CD4-positive, alpha-beta memory T cell (primary cell): ENCODE measurements around the gene OTUD7B. TPM values are rescaled to one million over a fixed set of nuclear protein-coding genes. Genes with fewer than 3 reads are reported as not detected.
A peak's percentile ranks its signal among the peaks of the same experiment; 100 is the strongest.
"Not testable (repeated sequence)": the region's sequence is repeated elsewhere in the genome, so short reads cannot be mapped to it uniquely, and the experiment has no call there.

Source experiments
- CTCF ChIA-PET: fragments of 350-600 bp; sonication (Branson Sonifier 250); formaldehyde crosslinking; loops from one replicate; lab custom pipeline; 2021; ENCODE audit warnings: inconsistent platforms; ENCODE audit not compliant: partially characterized antibody; lab: Charles Lee
- POLR2A ChIA-PET: fragments of 350-600 bp; sonication (Branson Sonifier 250); formaldehyde crosslinking; loops from one replicate; lab custom pipeline; 2021; ENCODE audit not compliant: partially characterized antibody; lab: Charles Lee
- DNase-seq, 5 donors: peaks; one replicate each; pipeline versions ENCODE4 v3.0.0 to v3.0.0-alpha.2; 2020 to 2022; ENCODE audit warnings: mixed read lengths in 1 of 5
- H3K27ac ChIP-seq: one replicate; pipeline ENCODE4 v1.7.0; 2013; ENCODE audit warnings: low read depth, low read length
- H3K27me3 ChIP-seq: 2 replicates; pipeline ENCODE4 v1.7.0; 2013; ENCODE audit warnings: mild to moderate bottlenecking, low read length, moderate library complexity; ENCODE audit not compliant: insufficient read depth
- H3K36me3 ChIP-seq: 2 replicates; pipeline ENCODE4 v1.7.0; 2013; ENCODE audit warnings: mild to moderate bottlenecking, low read length, moderate library complexity; ENCODE audit not compliant: insufficient read depth
- H3K4me1 ChIP-seq: 2 replicates; pipeline ENCODE4 v1.7.0; 2013; ENCODE audit warnings: mild to moderate bottlenecking, low read length, moderate library complexity; ENCODE audit not compliant: insufficient read depth
- H3K4me3 ChIP-seq, 2 donors: one replicate each; pipeline ENCODE4 v1.7.0; 2013; ENCODE audit warnings: low read length in 2 of 2, mild to moderate bottlenecking in 1 of 2
- H3K9me3 ChIP-seq, 2 donors: one replicate each; pipeline ENCODE4 v1.7.0; 2013; ENCODE audit warnings: low read length in 2 of 2, control low read depth in 1 of 2; ENCODE audit not compliant: control insufficient read depth in 1 of 2
- H3K27ac Mint-ChIP-seq, 7 donors: one replicate each; pipeline ENCODE4 v1.8.0; 2020 to 2021; ENCODE audit warnings: mixed read lengths in 7 of 7, mild to moderate bottlenecking in 6 of 7, inconsistent platforms in 3 of 7, moderate library complexity in 3 of 7
- H3K27me3 Mint-ChIP-seq, 2 donors: one replicate each; pipeline ENCODE4 v1.8.0; 2020 to 2021; ENCODE audit warnings: mixed read lengths in 2 of 2
- H3K36me3 Mint-ChIP-seq, 2 donors: one replicate each; pipeline ENCODE4 v1.8.0; 2020 to 2021; ENCODE audit warnings: mixed read lengths in 2 of 2, inconsistent platforms in 1 of 2, mild to moderate bottlenecking in 1 of 2
- H3K4me1 Mint-ChIP-seq, 4 donors: one replicate each; pipeline ENCODE4 v1.8.0; 2020 to 2021; ENCODE audit warnings: mixed read lengths in 4 of 4, mild to moderate bottlenecking in 1 of 4
- H3K4me3 Mint-ChIP-seq, 8 donors: one replicate each; pipeline ENCODE4 v1.8.0; 2020 to 2021; ENCODE audit warnings: mixed read lengths in 8 of 8, mild to moderate bottlenecking in 7 of 8, moderate library complexity in 6 of 8, inconsistent platforms in 3 of 8
- H3K9me3 Mint-ChIP-seq, 8 donors: one replicate each; pipeline ENCODE4 v1.8.0; 2020 to 2021; ENCODE audit warnings: mixed read lengths in 8 of 8, mild to moderate bottlenecking in 5 of 8, inconsistent platforms in 3 of 8, moderate library complexity in 1 of 8
- intact Hi-C: fragments of 100-400 bp; cut with micrococcal nuclease; formaldehyde crosslinking; loops from one replicate; pipeline ENCODE4 v1.15.1; 2023
- polyA plus RNA-seq, 2 donors: library from polyadenylated mRNA; unstranded; fragments of 300-500 nt; fragmentation: Illumina TruSeq; gene quantifications; one replicate each; pipeline ENCODE4 v1.2.3, GENCODE V29; 2021
- total RNA-seq, 2 experiments: library from RNA; stranded (reverse); gene quantifications; one replicate each; pipeline ENCODE4 v1.2.3, GENCODE V29; 2021

Gene OTUD7B
- total RNA-seq (10 to 100 TPM; 15.3 to 17.6 TPM), polyA plus RNA-seq (1 to 10 TPM in 1 of 2 donors, under 1 TPM in 1; 0.27 to 2.8 TPM)

DNA sequence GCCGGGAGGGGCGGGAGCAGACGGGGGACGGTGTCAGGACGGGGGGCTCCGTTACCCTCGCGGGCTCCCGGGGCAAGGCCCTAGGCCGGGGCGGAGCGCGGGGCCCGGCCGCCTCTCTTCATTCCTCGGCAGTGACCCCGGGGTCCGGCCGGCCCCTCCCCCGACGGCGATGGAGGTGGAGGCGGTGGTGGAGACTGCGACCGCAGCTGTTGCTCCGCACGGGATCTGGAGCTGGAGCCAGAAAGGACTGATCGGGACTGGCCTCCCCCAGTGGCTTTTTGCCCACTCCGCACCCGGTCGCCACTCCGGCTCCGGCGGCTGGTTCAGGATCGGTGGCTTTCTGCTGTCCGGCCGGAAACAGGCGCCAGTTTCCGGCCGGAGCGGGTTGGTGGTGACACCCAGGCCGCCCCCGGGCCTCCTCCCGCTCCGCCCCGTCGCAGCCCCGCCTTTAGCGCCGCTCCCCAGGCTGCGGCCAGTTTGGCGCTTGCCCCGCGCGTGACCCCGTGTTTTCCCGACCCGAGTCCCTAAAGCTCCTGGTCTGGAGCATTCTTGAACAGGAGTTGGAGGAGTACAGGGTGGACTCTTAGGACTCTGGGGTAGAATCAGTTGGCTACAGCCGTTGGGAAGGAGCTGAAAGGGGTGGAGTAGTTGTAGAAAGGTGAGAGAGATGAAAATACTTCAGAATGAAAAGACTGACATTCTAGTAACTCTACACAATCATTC, at the start of gene OTUD7B:
Gene OTUD7B, minus strand, starts transcription at position 334 of the 723 bp plus-strand sequence. CDS start 33,216 bp downstream, outside the sequence.
- Histone ChIP-seq H3K4me1 (peaks cover 20% of the 10 kb centered on the region), H3K27me3 (no peaks in the 10 kb centered on the region), H3K27ac (peak within 1 kb of the TSS; percentile 63), H3K9me3 (no peaks in the 10 kb centered on the region), H3K4me3 (peak within 1 kb of the TSS; percentile 64 to 87), H3K36me3 (no peaks in the 10 kb centered on the region)
- Mint-ChIP-seq H3K27ac (peak within 1 kb of the TSS; percentile 62 to 94 (median 91)), H3K9me3 (no peaks in the 10 kb centered on the region), H3K27me3 (no peaks in the 10 kb centered on the region), H3K4me1 (peaks cover 22 to 36% (median 26%) of the 10 kb centered on the region in 4 donors), H3K36me3 (peaks cover 0 to 10% of the 10 kb centered on the region in 2 donors), H3K4me3 (peak within 1 kb of the TSS; percentile 89 to 99 (median 96))
- ChIA-PET POLR2A (interaction anchor here (0.8 to 6.9 kb wide), 11 partner anchors 13 to 477 kb away, joined by 3 to 75 read pairs (median 3); partner anchors contain the start of genes PLEKHO1, SF3B4, TARS2 and VPS45), CTCF (interaction anchor here (0.9 to 2.1 kb wide), 10 partner anchors 9 to 246 kb away, joined by 3 to 8 read pairs (median 4); partner anchors contain the start of gene VPS45)
- intact Hi-C loops = loop anchor here (1.0 to 5.0 kb wide), 2 partner anchors 43 to 57 kb away; partner anchors contain the start of gene VPS45
- DNase-seq = peak; percentile 46 to 64 (median 49)

DNA sequence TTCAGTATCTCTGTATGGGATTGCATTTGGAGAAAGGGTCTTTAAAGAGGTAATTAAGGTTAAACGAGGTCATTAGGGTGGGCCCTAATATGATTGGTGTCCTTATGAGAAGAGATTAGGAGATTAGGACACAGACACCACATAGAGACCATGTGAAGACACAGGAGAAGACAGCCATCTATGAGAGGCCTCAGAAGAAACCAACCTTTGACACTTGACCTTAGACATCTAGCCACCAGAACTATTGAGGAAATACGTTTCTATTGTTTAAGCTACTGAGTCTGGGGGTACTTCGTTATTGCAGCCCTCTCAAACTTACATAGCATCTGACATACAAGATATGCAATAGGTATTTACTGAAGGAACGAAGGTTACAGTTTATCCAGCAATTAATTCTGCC, 49.7 kb upstream of the OTUD7B start:
- Histone ChIP-seq H3K27ac (no peak overlapping the region), H3K36me3 (no peaks in the 10 kb centered on the region), H3K27me3 (no peaks in the 10 kb centered on the region), H3K4me3 (no peak overlapping the region), H3K4me1 (no peaks in the 10 kb centered on the region), H3K9me3 (no peaks in the 10 kb centered on the region)
- peaks cover 0 to 3% (median 0%) of the 10 kb centered on the region in 8 donors for H3K9me3 Mint-ChIP-seq
- DNase-seq = no peak
- no peaks in the 10 kb centered on the region for H3K36me3 Mint-ChIP-seq
- H3K27ac Mint-ChIP-seq = no peak overlapping the region
- no peaks in the 10 kb centered on the region for H3K27me3 Mint-ChIP-seq
- H3K4me3 Mint-ChIP-seq = no peak overlapping the region
- ChIA-PET POLR2A (no interaction called here), CTCF (interaction anchor here (1.4 kb wide), 1 partner anchor 50 kb away, joined by 3 read pairs; no protein-coding TSS in a partner anchor)
- H3K4me1 Mint-ChIP-seq = no peaks in the 10 kb centered on the region
- intact Hi-C loops = no loop called here

DNA sequence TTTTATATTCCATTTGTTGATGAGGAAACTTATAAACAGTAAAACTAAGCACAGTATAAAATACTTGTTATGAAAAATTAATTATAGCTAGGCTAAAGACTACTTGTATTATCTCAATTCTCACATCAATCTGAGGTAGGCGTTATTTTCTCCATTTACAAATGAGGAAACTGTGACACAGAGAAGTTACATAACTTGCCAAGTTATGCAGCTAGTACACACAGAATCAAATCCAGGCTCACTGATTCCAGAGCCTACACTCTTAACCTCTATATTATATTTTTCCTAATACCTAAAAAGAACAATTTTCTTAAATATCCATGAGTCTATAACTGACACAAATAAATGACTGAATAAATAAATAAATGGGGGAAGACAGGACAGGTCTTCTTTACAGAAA, 45.9 kb upstream of the OTUD7B start:
- intact Hi-C loops = no loop called here
- H3K9me3 ChIP-seq = no peaks in the 10 kb centered on the region
- DNase-seq = no peak
- H3K27me3 ChIP-seq = no peaks in the 10 kb centered on the region
- no peak overlapping the region for H3K27ac Mint-ChIP-seq
- H3K9me3 Mint-ChIP-seq = peaks cover 0 to 3% (median 0%) of the 10 kb centered on the region in 8 donors
- ChIA-PET POLR2A (interaction anchor here (1.1 kb wide), 1 partner anchor 11 kb away, joined by 4 read pairs; the partner anchor contains the start of gene VPS45), CTCF (interaction anchor here (0.6 kb wide), 1 partner anchor 685 kb away, joined by 3 read pairs; no protein-coding TSS in a partner anchor)
- H3K4me1 Mint-ChIP-seq = no peaks in the 10 kb centered on the region
- no peaks in the 10 kb centered on the region for H3K36me3 ChIP-seq
- no peaks in the 10 kb centered on the region for H3K36me3 Mint-ChIP-seq
- H3K27me3 Mint-ChIP-seq = no peaks in the 10 kb centered on the region
- H3K4me1 ChIP-seq = no peaks in the 10 kb centered on the region
- H3K4me3 ChIP-seq = no peak overlapping the region
- H3K4me3 Mint-ChIP-seq = no peak overlapping the region
- H3K27ac ChIP-seq = no peak overlapping the region

DNA sequence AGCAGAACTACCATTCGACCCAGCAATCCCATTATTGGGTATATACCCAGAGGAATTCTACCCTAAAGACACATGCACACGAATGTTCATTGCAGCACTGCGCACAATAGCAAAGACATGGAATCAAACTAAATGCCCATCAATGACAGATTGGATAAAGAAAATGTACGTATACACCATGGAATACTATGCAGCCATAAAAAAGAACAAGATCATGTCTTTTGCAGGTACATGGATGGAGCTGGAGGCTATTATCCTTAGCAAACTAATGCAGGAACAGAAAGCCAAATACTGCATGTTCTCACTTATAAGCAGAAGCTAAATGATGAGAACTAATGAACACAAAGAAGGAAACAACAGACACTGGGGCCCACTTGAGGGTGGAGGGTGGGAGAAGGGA, 45.0 kb upstream of the OTUD7B start:
- intact Hi-C loops, H3K4me3 Mint-ChIP-seq, H3K4me1 Mint-ChIP-seq, DNase-seq, H3K27me3 Mint-ChIP-seq, CTCF ChIA-PET, H3K4me3 ChIP-seq, H3K36me3 ChIP-seq, POLR2A ChIA-PET, H3K9me3 Mint-ChIP-seq, H3K27me3 ChIP-seq, H3K27ac Mint-ChIP-seq, H3K4me1 ChIP-seq, H3K27ac ChIP-seq, H3K36me3 Mint-ChIP-seq, H3K9me3 ChIP-seq: not testable (repeated sequence)

DNA sequence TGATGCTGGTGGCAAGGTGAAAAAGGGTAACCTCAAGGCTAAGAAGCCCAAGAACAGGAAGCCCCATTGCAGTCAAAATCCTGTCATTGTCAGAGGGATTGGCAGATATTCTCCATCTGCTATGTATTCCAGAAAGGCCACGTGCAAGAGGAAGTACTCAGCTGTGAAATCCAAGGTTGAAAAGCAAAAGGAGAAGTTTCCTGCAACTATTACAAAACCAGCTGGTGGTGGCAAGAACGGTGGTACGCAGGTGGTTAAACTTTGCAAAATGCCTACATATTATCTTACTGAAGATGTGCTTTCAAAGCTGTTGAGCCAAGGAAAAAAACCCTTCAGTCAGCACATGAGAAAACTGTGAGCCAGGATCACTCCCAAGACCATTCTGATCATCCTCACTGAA, 43.4 kb upstream of the OTUD7B start:
- CTCF ChIA-PET = interaction anchor here (0.8 kb wide), 1 partner anchor 133 kb away, joined by 3 read pairs; no protein-coding TSS in a partner anchor
- Mint-ChIP-seq H3K9me3 (peaks cover 0 to 3% (median 0%) of the 10 kb centered on the region in 8 donors), H3K4me1 (peaks cover 0 to 3% (median 1%) of the 10 kb centered on the region in 4 donors), H3K27me3 (peaks cover 0 to 1% of the 10 kb centered on the region in 2 donors), H3K4me3 (no peak overlapping the region), H3K27ac (no peak overlapping the region), H3K36me3 (no peaks in the 10 kb centered on the region)
- H3K4me1 ChIP-seq = no peaks in the 10 kb centered on the region
- H3K4me3 ChIP-seq = no peak overlapping the region
- intact Hi-C loops = no loop called here
- H3K27ac ChIP-seq = no peak overlapping the region
- no peaks in the 10 kb centered on the region for H3K36me3 ChIP-seq
- no peaks in the 10 kb centered on the region for H3K9me3 ChIP-seq
- DNase-seq = no peak
- POLR2A ChIA-PET = no interaction called here
- H3K27me3 ChIP-seq = no peaks in the 10 kb centered on the region

DNA sequence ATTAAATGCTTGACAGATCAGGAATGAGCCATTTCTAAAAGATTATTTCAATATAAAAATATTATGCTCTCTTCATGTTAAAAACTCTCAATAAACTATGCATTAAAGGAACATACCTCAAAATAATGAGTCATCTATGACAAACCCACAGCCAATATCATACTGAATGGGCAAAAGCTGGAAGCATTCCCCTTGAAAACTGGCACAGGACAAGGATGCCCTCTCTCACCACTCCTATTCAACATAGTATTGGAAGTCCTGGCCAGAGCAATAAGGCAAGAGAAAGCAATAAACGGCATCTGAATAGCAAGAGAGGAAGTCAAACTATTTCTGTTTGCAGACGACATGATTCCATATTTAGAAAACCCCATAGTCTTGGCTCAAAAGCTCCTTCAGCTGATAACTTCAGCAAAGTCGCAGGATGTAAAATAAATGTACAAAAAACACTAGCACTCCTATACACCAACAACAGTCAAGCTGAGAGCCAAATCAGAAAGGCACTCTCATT, 41.4 kb upstream of the OTUD7B start:
- H3K4me3 ChIP-seq, H3K4me1 ChIP-seq, H3K36me3 ChIP-seq, DNase-seq, H3K27me3 ChIP-seq, intact Hi-C loops, H3K27me3 Mint-ChIP-seq, H3K9me3 Mint-ChIP-seq, H3K4me1 Mint-ChIP-seq, H3K4me3 Mint-ChIP-seq, H3K27ac ChIP-seq, H3K9me3 ChIP-seq, H3K36me3 Mint-ChIP-seq: not testable (repeated sequence)
- H3K27ac Mint-ChIP-seq = peak overlapping the region in 1 of 7 donors; percentile 30
- CTCF ChIA-PET = interaction anchor here (1.2 to 2.7 kb wide), 4 partner anchors 83 to 164 kb away, joined by 3 to 13 read pairs (median 4); a partner anchor contains a TSS
- POLR2A ChIA-PET = interaction anchor here (2.9 kb wide), 1 partner anchor 165 kb away, joined by 31 read pairs; a partner anchor contains a TSS

DNA sequence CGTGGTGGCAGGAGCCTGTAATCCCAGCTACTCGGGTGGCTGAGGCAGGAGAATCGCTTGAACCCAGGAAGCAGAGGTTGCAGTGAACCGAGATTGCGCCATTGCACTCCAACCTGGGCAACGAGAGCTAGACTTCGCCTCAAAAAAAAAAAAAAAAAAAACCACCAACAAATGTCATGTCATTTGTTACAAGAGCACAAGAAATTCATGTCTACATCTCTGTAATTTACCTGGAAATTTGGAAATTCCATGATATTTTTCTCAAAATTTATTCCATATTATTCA, 40.5 kb upstream of the OTUD7B start:
- Histone ChIP-seq H3K4me1 (no peaks in the 10 kb centered on the region), H3K27me3 (no peaks in the 10 kb centered on the region), H3K36me3 (no peaks in the 10 kb centered on the region), H3K9me3 (no peaks in the 10 kb centered on the region), H3K4me3 (no peak overlapping the region), H3K27ac (no peak overlapping the region)
- H3K4me3 Mint-ChIP-seq = no peak overlapping the region
- intact Hi-C loops = no loop called here
- ChIA-PET CTCF (interaction anchor here (1.3 to 2.7 kb wide), 6 partner anchors 82 to 163 kb away, joined by 3 to 13 read pairs (median 4); a partner anchor contains a TSS), POLR2A (interaction anchor here (2.9 kb wide), 1 partner anchor 164 kb away, joined by 31 read pairs; a partner anchor contains a TSS)
- peaks cover 0 to 3% (median 1%) of the 10 kb centered on the region in 4 donors for H3K4me1 Mint-ChIP-seq
- no peak for DNase-seq
- H3K9me3 Mint-ChIP-seq = peaks cover 0 to 3% (median 0%) of the 10 kb centered on the region in 8 donors
- H3K36me3 Mint-ChIP-seq = peaks cover 0 to 5% of the 10 kb centered on the region in 2 donors
- H3K27ac Mint-ChIP-seq = no peak overlapping the region
- H3K27me3 Mint-ChIP-seq = peaks cover 0 to 1% of the 10 kb centered on the region in 2 donors
